ENCODE results near the gene IFT88.

The IFT88 gene

DNA sequence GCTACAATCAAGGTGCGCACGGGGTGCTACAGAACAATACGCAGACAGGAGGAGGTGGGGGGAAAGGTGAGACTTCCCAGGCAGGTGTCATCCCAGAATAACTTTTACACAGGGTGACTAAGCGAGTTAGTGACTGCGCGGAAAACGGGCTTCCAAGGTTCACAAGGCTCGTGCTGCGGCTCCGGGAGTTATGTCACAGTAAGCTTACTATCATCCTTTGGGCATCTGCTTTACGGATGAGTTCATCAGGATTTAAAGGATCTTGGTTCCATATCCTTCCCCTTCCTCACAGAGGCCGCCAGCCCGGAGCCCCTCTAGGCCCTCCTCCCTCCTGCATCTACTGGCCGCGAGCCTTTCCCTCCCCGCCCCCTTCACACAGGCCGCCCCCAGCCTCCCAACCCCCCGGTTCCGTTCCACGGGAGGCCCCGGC lies 474 bp upstream of the IFT88 start:
- DNase-seq (ENCODE audit: low read depth) = no peak

DNA sequence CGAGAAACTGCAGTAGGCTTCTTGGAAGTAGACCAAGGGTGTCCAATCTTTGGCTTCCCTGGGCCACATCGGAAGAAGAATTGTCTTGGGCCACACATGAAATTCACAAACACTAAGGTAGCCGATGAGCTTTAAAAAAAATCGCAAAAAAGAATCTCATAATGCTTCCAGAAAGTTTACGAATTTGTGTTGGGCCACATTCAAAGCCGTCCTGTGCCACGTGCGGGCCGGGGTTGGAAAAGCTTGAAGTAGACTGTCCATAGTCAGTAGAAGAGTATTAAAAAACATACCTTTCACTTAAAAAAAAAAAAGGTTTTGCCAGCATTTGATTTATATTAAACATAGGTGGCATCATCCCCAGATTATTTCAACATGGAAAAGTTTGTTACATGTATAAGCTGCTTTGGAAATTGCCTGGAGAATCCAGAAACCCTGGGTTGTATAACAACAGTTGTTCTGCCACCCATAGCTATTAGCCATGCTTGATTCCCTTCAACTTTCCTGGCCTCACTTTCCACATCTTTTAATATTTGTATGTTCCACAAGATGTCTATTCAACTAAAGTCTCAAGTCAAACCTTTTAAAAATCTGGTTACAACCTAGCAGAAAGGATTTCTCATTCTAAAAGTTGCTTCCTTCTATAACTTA lies 1.0 kb downstream of the IFT88 start:
- DNase-seq (ENCODE audit: low read depth) = no peak

DNA sequence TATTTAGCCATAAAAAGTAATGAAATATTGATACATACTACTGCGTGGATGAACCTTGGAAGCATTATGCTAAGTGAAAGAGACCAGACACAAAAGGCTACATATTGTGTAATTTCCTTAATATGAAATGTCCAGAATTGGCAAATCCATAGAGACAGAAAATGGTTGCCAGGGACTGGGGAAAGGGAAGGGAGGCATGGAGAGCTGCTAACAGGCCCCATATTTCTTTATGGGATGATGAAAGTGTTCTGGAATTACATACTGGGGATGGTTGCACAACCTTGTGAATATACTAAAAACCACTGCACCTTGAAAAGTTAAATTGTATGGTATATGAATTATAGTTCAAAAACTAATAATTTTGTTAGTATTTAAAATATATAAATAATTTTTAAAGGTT lies 3.6 kb downstream of the IFT88 start:
- no peak for DNase-seq (ENCODE audit: low read depth)

DNA sequence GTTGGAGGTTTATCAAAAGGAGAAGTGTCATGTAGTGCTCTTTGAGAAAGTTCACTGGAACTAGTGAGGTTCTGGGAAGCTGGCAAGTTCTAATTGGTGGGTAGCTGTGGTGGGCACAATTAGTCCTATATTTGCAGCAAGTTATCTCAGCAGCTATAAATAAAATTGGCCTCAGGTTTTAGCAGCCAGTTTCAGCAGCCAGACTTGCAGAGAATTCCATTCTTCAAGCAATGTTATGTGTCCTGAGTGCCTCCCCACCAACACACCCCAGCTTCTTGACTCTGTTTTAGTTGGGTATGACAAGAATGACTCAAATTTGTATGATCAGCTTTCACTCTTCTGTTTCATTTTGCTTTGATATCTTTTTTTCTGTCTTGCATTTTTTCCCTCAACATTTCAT lies 4.7 kb downstream of the IFT88 start:
- DNase-seq (ENCODE audit: low read depth) = no peak

GRCh38 chr13:20573186-20573585 lies 6.2 kb downstream of the IFT88 start:
- no peak for DNase-seq (ENCODE audit: low read depth)

- DNase-seq (ENCODE audit: low read depth) = no peak
Measured at GRCh38 chr13:20573636-20574035, 6.7 kb downstream of the IFT88 start.

- no peak for DNase-seq (ENCODE audit: low read depth)
Measured at GRCh38 chr13:20579191-20579590, 12.2 kb downstream of the IFT88 start.

DNA sequence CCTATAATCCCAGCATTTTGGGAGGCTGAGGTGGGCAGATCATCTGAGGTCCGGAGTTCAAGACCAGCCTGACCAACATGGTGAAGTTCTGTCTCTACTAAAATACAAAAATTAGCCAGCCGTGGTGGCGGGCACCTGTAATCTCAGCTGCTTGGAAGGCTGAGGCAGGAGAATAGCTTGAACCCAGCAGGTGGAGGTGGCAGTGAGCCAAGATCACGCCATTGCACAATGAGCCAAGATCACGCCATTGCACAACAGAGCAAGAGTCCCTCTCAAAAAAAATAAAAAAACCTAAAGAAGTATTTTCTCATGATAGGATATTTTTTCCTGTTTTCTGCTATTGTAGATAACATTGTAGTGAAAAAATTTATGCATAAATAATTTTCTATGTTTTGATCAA lies 13.3 kb downstream of the IFT88 start:
- no peak for DNase-seq (ENCODE audit: low read depth)

DNA sequence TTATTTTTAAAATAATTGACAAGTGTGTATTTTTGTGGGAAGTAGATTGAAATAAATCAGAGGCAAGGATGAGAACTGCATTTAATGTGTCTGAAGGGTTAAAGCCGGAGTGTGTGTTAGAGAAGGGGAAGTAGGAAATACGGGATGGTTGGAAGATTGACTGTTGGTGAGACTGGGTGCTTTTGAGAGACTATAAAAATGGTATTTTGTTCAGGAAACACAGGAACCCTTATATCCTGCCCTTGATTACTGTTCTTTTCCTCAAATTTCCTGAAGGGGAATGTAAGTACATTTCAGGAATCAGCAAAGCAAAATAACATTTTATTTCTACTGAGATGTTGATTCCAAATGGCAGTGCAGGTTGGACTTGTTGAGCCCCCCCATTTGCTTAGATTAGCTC lies 15.1 kb downstream of the IFT88 start:
- DNase-seq (ENCODE audit: low read depth) = no peak

DNA sequence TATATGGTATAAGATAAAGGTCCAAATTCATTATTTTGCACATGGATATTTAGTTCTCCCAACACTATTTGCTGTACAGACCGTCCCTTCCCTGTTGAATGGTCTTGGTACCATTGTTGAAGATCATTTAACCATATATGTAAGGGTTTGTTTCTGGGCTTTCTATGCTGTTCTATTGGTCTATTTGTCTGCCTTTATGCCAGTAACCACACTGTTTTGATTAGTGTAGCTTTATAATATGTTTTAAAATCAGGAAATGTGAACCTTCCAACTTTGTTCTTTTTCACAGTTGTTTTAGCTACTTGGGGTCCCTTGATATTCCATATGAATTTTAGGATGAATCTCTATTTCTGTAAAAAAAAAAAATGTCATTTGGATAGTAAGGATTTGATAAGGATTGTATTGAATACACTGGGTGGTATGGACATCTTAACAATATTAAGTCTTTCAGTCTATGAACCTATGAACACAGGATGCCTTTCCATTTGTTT lies 16.9 kb downstream of the IFT88 start:
- DNase-seq (ENCODE audit: low read depth) = no peak

GRCh38 chr13:20585371-20585770 lies 18.4 kb downstream of the IFT88 start:
- DNase-seq (ENCODE audit: low read depth) = no peak

DNA sequence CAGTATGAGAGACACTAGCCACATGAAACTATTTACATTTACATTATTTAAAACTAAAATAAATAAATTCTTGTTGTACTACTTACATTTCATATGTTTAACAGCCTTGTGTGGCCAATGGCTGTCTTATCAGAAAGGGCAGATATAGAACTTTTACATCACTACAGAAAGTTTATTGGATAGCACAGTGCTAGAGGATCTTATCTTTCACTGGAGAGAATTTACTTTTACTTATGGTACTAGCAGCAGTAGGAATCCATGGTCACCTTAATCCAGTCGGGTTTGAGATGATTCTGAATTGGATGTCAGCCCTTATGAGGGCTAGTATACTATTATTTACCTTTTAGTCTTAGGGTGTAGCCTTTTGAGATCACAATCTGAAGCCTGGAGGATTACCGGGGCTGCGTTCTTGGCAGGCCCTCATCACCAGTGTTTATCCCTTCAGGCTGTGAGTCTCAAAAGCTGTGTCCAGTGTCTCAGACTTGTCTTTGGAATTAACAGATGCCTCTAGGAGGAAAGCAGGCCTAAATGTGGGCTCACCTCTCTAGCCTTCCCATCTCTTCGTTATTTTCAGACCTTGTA lies 21.7 kb downstream of the IFT88 start:
- DNase-seq (ENCODE audit: low read depth) = no peak

DNA sequence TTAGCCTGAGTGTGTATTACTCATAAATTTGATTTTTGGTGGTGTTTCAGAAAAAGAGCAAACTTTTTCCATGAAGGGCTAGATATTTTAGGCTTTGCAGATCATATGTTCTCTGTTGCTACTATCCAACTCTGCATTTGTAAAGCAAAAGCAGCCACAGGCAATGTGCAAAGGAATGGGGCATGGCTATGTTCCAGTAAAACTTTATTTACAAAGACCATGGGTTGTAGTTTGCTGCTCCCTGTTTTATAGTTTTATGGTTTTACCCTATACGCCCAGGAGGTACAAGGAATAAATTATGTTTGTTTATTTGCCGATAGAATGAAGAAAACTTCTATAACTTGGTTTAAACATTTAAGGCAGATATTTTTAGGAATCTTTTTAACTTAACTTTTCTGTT lies 23.6 kb downstream of the IFT88 start:
- no peak for DNase-seq (ENCODE audit: low read depth)

GRCh38 chr13:20592606-20593005 lies 25.6 kb downstream of the IFT88 start:
- no peak for DNase-seq (ENCODE audit: low read depth)

DNA sequence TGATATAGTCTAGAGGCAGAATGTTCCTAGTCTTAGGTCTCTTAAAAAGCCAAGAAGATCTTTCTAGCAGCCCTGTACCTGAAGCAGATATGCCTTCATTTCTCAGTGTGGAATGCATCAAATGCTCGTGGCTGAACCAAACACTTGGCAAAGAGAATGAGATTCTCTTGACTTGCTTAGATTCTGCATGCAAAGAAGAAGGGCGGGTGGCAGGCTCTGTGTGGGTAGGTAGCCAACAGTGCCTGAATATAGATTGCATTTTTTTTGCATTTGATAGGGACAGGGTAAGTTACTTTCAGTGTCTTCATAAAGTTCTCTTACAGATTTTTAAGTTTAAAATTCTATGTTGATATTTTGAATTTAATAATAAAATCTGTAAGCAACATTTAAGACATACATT lies 27.3 kb downstream of the IFT88 start:
- DNase-seq (ENCODE audit: low read depth) = no peak

- no peak for DNase-seq (ENCODE audit: low read depth)
Measured at GRCh38 chr13:20607015-20607414, 40.1 kb downstream of the IFT88 start.

GRCh38 chr13:20608438-20609020 lies 41.6 kb downstream of the IFT88 start:
- DNase-seq (ENCODE audit: low read depth) = no peak

DNA sequence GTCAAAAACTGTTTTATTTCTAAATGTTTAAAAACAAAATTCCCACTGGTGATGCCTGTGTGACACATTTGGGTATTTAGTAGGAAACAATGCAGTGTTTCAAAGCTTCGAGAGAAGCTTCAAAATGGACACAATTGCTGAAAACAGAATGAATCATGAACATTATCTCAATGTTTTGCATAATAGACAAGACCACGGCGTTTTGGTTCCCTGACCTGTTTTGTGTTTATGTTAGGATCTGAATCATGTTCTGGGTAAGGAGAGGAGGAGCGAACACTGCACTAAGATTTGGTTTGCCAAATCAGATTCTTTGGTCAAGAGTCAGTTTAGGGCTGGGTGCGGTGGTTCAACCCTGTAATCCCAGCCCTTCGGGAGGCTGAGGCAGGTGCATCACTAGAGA lies 42.2 kb downstream of the IFT88 start:
- DNase-seq (ENCODE audit: low read depth) = no peak

DNA sequence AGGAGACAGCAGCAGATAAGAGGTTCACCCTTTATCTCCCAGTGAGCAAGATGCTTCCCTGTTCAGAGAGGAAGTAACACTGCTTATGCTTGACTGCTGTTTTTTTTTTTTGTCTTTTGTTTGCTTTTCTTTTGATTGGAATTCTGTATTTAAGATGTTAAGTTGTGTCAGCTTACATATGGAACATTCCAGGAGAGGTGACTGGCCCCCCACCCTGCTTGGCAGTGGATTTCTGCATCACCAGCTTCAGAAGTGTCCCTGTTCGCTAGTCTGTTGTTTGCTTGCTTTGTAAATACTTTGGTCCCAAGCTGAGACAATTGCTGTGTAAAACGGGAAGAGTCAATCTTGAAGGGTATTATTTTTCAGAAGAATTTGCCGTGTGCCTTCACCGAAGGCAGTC lies 43.0 kb downstream of the IFT88 start:
- DNase-seq (ENCODE audit: low read depth) = no peak

DNA sequence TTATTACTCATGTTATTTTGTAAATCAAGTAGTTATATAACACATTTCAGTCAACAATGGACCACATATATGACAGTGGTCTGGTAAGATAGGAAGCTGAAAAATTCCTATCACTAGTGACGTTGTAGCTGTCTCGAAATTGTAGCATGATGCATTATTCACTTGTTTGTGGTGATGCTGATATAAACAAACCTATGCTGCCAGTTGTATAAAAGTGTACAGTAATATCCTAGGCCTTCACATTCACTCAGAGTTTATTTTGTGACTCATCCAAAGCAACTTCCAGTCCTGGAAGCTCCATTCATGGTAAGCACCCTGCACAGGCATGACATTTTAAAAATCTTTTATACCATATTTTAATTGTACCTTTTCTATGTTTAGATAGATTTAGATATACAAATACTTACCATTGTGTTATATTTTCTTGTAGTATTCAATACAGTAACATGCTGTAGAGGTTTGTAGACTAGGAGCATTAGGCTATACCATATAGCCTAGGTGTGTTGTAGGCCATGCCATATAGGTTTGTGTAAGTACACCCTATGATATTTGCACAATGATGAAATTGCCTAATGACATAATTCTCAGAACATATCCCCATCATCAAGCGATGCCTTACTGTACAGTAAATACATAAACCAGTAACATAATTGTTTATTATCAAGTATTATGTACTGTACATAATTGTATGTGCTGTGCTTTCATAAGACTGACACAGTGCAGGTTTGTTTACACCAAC lies 49.3 kb downstream of the IFT88 start:
- no peak for DNase-seq (ENCODE audit: low read depth)

GRCh38 chr13:20623000-20623399 lies 56.0 kb downstream of the IFT88 start:
- DNase-seq (ENCODE audit: low read depth) = no peak

DNA sequence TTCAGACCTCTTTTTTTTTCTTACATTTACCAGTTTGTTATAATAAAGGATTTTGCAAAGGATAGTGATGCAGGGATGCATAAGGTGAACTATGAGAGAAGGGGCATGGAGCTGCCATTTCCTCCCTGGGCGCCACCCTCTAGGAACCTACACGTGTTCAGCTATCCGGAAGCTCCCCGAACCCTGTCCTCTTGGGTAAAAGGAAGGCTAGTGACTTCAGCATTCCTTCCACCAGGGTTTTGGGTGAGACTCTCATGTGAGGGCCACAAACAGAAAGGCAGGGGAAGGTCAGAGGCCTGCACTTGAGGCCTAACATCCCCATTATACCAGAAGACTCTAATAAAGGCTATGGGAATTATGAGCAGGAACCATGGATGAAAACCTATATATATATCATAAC lies 57.3 kb downstream of the IFT88 start:
- DNase-seq (ENCODE audit: low read depth) = no peak

DNA sequence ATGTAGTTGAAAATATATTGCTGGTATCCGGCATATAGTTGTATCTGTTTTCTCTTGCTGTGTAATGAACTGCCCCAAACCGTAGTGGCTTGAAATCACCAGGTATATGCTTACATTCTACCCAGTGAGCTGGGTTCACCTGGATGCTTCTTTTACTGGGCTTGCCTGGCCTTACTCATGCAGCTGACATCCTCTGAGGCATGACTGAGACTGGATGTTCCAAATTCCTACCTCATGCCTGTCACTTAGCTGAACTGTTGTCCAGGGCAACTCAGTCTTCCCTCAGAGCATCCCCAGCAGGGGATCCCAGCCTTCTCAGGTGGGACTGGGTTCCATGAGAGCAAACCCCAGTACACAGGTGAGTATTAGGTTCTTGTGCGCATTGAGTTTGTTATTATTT lies 66.8 kb downstream of the IFT88 start:
- DNase-seq (ENCODE audit: low read depth) = no peak

Data from activated T-cell treated with anti-CD3 and anti-CD28 coated beads for 48 hours (primary cell).